SK-N-SH (cell line): ENCODE results near the gene WWOX. TPM values are rescaled to one million over a fixed set of nuclear protein-coding genes. Genes with fewer than 3 reads are reported as not detected.

Experiments used
- CTCF ChIA-PET: fragments of 300-600, 350-600 bp; formaldehyde crosslinking; extraction: SDS; loops from one replicate; lab custom pipeline; 2021; lab: Yijun Ruan, JAX
- POLR2A ChIA-PET: fragments of 350-600 bp; sonication (Branson Sonifier 250); formaldehyde crosslinking; extraction: SDS; loops from one replicate; lab custom pipeline; 2020; ENCODE audit warnings: antibody characterized with exemption, inconsistent platforms; lab: Yijun Ruan, JAX
- DNase-seq: peaks from one replicate; pipeline ENCODE4 v3.0.0; 2012
- H2AFZ ChIP-seq: fragments of 200-600 bp; sonication (generic); 2 replicates; pipeline ENCODE4 v1.8.1; 2016; ENCODE audit warnings: antibody characterized with exemption, mild to moderate bottlenecking, low read depth
- H3F3A ChIP-seq: fragments of 200-600 bp; sonication (generic); replicated peaks from 2 replicates; pipeline ENCODE3; 2016; ENCODE audit warnings: antibody characterized with exemption, mild to moderate bottlenecking; ENCODE audit not compliant: insufficient read depth
- H3K27ac ChIP-seq, 2 experiments: fragments of 200-500 bp in 1 of 2; fragments of 200-600 bp in 1 of 2; sonication (Bioruptor generic) in 1 of 2; sonication (generic), shearing (Covaris generic) in 1 of 2; 2 replicates each; pipeline versions ENCODE4 v1.5.1 to v1.6.1; 2014 to 2016; ENCODE audit warnings: low read depth in 2 of 2, inconsistent platforms in 1 of 2, low read length in 1 of 2, mild to moderate bottlenecking in 1 of 2, mixed read lengths in 1 of 2
- H3K27me3 ChIP-seq: fragments of 200-600 bp; sonication (generic), shearing (Covaris generic); 2 replicates; pipeline ENCODE4 v1.6.1; 2016; ENCODE audit warnings: mixed run types; ENCODE audit not compliant: insufficient read depth
- H3K36me3 ChIP-seq, 2 experiments: fragments of 200-500 bp in 1 of 2; fragments of 200-600 bp in 1 of 2; sonication (Bioruptor generic) in 1 of 2; sonication (generic) in 1 of 2; replicated peaks in 1 of 2; 2 replicates each; pipeline versions ENCODE3 to v1.5.1; 2014 to 2016; ENCODE audit warnings: low read length in 1 of 2, mild to moderate bottlenecking in 1 of 2; ENCODE audit not compliant: insufficient read depth in 2 of 2, control insufficient read depth in 1 of 2
- H3K4me1 ChIP-seq, 2 experiments: fragments of 200-500 bp in 1 of 2; fragments of 200-600 bp in 1 of 2; sonication (Bioruptor generic) in 1 of 2; sonication (generic), shearing (Covaris generic) in 1 of 2; 2 replicates each; pipeline versions ENCODE4 v1.5.1 to v1.6.1; 2014 to 2016; ENCODE audit warnings: low read depth in 1 of 2, low read length in 1 of 2, mixed run types in 1 of 2; ENCODE audit not compliant: insufficient read depth in 2 of 2, control insufficient read depth in 1 of 2
- H3K4me2 ChIP-seq: fragments of 200-600 bp; sonication (generic), shearing (Covaris generic); 2 replicates; pipeline ENCODE4 v1.6.1; 2017; ENCODE audit warnings: mixed run types
- H3K4me3 ChIP-seq, 2 experiments: fragments of 200-500 bp in 1 of 2; fragments of 200-600 bp in 1 of 2; sonication (Bioruptor generic) in 1 of 2; sonication (generic), shearing (Covaris generic) in 1 of 2; 2 replicates each; pipeline versions ENCODE4 v1.5.1 to v1.8.1; 2014 to 2016; ENCODE audit warnings: low read depth in 2 of 2, inconsistent platforms in 1 of 2, low read length in 1 of 2, mild to moderate bottlenecking in 1 of 2, mixed read lengths in 1 of 2, moderate library complexity in 1 of 2
- H3K79me2 ChIP-seq: fragments of 200-600 bp; sonication (generic); 2 replicates; pipeline ENCODE4 v1.8.1; 2017; ENCODE audit warnings: mild to moderate bottlenecking; ENCODE audit not compliant: insufficient read depth
- H3K9ac ChIP-seq: fragments of 200-600 bp; sonication (generic); 2 replicates; pipeline ENCODE4 v1.6.1; 2017; ENCODE audit warnings: mixed run types
- H3K9me2 ChIP-seq: fragments of 200-600 bp; sonication (generic); 2 replicates; pipeline ENCODE4 v1.6.1; 2017; ENCODE audit warnings: mixed run types
- H3K9me3 ChIP-seq: fragments of 200-600 bp; sonication (generic); 2 replicates; pipeline ENCODE4 v1.6.1; 2017; ENCODE audit warnings: mixed run types, mild to moderate bottlenecking, moderate library complexity
- H4K20me1 ChIP-seq: fragments of 200-600 bp; sonication (generic); 2 replicates; pipeline ENCODE4 v1.6.1; 2017; ENCODE audit warnings: mild to moderate bottlenecking, mixed run types; ENCODE audit not compliant: insufficient read depth
- FOSL2 ChIP-seq: IDR thresholded peaks from 2 replicates; pipeline ENCODE4 v1.4.0; 2012; ENCODE audit warnings: low read depth, mild to moderate bottlenecking, moderate library complexity, borderline replicate concordance
- FOXM1 ChIP-seq: IDR thresholded peaks from 2 replicates; pipeline ENCODE4 v1.4.0; 2012; ENCODE audit warnings: low read depth, mild to moderate bottlenecking
- WGBS: methylation state at CpG from one replicate; pipeline ENCODE4 v1.1.6; 2017; ENCODE audit warnings: low lambda C conversion rate; 5-methylcytosine and 5-hydroxymethylcytosine counted together
- polyA plus RNA-seq, 3 experiments: library from polyadenylated mRNA; depleted of rRNA; stranded (reverse); fragments of >200 nt; gene quantifications; 2 replicates each; pipeline ENCODE4 v1.2.3, GENCODE V29; 2012
- TF ChIP-seq, protein P1 (sequence below): IDR thresholded peaks from 2 replicates; pipeline ENCODE4 v1.4.0; 2012; ENCODE audit warnings: low read depth, borderline replicate concordance
- TF ChIP-seq, protein P2 (sequence below): IDR thresholded peaks from 2 replicates; pipeline ENCODE4; 2012
- TF ChIP-seq, protein P3 (sequence below): fragments of 150-350 bp; IDR thresholded peaks from 2 replicates; pipeline ENCODE4 v1.6.1; 2016; ENCODE audit warnings: mild to moderate bottlenecking, low read depth, low read length
- TF ChIP-seq, protein P4 (sequence below): IDR thresholded peaks from 2 replicates; pipeline ENCODE4 v1.6.1; 2012; ENCODE audit warnings: mild to moderate bottlenecking, low read depth, low read length, moderate library complexity

Gene WWOX
- polyA plus RNA-seq, 1 of the 3 experiments (the other 2 are of a cell fraction): 10.8 TPM

DNA sequence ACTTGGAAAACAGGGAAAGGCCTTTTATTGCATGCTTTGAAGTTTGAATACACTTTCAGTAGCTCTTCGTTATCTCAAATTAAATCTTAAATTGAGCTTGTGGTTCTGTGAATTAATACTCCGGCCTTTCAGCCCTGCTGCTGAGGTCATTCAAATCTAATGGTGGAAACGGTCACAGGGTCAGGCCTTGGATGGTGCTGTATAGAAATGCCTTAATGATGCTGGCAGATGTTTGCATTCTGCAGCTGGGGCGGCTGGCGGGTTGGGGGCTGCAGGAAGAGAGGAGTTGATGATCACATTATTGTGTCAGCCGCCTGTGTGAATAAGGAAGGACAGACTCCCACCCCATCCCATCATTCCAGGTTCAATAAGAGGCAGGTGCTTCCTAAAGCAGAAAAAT is 723.6 kb downstream of the WWOX start:
- no peak overlapping the region for H3K4me2 ChIP-seq
- no peaks in the 10 kb centered on the region for H3K9me3 ChIP-seq
- DNase-seq: peak; percentile 26
- no peaks in the 10 kb centered on the region for H3K9me2 ChIP-seq
- H3K9ac ChIP-seq: no peak overlapping the region
- no peaks in the 10 kb centered on the region for H3F3A ChIP-seq
- no peak overlapping the region for H3K4me3 ChIP-seq
- no peaks in the 10 kb centered on the region for H3K27me3 ChIP-seq
- no peak overlapping the region for H2AFZ ChIP-seq
- ChIA-PET CTCF (interaction anchor here (0.6 to 0.7 kb wide), 2 partner anchors 62 to 722 kb away, joined by 3 to 4 read pairs; no protein-coding TSS in a partner anchor), POLR2A (no interaction called here)
- H4K20me1 ChIP-seq: no peaks in the 10 kb centered on the region
- TF ChIP-seq, protein P1, sequence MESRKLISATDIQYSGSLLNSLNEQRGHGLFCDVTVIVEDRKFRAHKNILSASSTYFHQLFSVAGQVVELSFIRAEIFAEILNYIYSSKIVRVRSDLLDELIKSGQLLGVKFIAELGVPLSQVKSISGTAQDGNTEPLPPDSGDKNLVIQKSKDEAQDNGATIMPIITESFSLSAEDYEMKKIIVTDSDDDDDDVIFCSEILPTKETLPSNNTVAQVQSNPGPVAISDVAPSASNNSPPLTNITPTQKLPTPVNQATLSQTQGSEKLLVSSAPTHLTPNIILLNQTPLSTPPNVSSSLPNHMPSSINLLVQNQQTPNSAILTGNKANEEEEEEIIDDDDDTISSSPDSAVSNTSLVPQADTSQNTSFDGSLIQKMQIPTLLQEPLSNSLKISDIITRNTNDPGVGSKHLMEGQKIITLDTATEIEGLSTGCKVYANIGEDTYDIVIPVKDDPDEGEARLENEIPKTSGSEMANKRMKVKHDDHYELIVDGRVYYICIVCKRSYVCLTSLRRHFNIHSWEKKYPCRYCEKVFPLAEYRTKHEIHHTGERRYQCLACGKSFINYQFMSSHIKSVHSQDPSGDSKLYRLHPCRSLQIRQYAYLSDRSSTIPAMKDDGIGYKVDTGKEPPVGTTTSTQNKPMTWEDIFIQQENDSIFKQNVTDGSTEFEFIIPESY: no peak
- TF ChIP-seq, protein P2, sequence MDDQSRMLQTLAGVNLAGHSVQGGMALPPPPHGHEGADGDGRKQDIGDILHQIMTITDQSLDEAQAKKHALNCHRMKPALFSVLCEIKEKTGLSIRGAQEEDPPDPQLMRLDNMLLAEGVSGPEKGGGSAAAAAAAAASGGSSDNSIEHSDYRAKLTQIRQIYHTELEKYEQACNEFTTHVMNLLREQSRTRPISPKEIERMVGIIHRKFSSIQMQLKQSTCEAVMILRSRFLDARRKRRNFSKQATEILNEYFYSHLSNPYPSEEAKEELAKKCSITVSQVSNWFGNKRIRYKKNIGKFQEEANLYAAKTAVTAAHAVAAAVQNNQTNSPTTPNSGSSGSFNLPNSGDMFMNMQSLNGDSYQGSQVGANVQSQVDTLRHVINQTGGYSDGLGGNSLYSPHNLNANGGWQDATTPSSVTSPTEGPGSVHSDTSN: no peak
- no peak for TF ChIP-seq FOSL2
- no peaks in the 10 kb centered on the region for H3K36me3 ChIP-seq
- no peak overlapping the region for H3K27ac ChIP-seq
- peaks cover 0 to 3% of the 10 kb centered on the region in 2 experiments; a peak in 1 of 4 replicates for H3K4me1 ChIP-seq
- 47% methylated on average over 6 of the region's 6 CpGs for WGBS
- no peaks in the 10 kb centered on the region for H3K79me2 ChIP-seq

DNA sequence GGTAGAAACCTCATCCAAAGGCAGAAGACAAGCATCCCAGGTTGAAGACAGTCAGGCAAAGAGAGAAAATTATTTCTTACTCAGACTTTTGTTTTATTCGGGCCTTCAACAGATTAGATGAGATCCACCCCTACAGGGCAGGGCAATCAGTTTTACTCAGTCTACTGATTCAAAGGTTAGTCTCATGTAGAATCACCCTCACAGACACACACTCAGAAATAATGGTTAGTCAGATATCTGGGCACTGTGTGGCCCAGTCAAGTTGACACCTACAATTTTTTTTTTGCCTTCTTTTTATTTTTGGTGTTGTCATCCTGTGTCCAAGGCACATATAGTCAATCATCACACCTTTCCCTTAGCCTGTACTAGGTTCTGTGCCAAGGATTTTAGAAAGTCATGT is 729.8 kb downstream of the WWOX start:
- H3K4me1 ChIP-seq: no peaks in the 10 kb centered on the region; a peak in 1 of 4 replicates
- no peaks in the 10 kb centered on the region for H3K36me3 ChIP-seq
- no peaks in the 10 kb centered on the region for H3K9me2 ChIP-seq
- POLR2A ChIA-PET: no interaction called here
- no peak overlapping the region for H3K4me3 ChIP-seq
- H3F3A ChIP-seq: no peaks in the 10 kb centered on the region
- WGBS: 63% methylated on average over 1 of the region's 1 CpG
- no peak for DNase-seq
- H3K4me2 ChIP-seq: no peak overlapping the region
- H4K20me1 ChIP-seq: no peaks in the 10 kb centered on the region
- TF ChIP-seq, protein P3, sequence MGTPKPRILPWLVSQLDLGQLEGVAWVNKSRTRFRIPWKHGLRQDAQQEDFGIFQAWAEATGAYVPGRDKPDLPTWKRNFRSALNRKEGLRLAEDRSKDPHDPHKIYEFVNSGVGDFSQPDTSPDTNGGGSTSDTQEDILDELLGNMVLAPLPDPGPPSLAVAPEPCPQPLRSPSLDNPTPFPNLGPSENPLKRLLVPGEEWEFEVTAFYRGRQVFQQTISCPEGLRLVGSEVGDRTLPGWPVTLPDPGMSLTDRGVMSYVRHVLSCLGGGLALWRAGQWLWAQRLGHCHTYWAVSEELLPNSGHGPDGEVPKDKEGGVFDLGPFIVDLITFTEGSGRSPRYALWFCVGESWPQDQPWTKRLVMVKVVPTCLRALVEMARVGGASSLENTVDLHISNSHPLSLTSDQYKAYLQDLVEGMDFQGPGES: no peak
- TF ChIP-seq, protein P2: no peak
- TF ChIP-seq, protein P4, sequence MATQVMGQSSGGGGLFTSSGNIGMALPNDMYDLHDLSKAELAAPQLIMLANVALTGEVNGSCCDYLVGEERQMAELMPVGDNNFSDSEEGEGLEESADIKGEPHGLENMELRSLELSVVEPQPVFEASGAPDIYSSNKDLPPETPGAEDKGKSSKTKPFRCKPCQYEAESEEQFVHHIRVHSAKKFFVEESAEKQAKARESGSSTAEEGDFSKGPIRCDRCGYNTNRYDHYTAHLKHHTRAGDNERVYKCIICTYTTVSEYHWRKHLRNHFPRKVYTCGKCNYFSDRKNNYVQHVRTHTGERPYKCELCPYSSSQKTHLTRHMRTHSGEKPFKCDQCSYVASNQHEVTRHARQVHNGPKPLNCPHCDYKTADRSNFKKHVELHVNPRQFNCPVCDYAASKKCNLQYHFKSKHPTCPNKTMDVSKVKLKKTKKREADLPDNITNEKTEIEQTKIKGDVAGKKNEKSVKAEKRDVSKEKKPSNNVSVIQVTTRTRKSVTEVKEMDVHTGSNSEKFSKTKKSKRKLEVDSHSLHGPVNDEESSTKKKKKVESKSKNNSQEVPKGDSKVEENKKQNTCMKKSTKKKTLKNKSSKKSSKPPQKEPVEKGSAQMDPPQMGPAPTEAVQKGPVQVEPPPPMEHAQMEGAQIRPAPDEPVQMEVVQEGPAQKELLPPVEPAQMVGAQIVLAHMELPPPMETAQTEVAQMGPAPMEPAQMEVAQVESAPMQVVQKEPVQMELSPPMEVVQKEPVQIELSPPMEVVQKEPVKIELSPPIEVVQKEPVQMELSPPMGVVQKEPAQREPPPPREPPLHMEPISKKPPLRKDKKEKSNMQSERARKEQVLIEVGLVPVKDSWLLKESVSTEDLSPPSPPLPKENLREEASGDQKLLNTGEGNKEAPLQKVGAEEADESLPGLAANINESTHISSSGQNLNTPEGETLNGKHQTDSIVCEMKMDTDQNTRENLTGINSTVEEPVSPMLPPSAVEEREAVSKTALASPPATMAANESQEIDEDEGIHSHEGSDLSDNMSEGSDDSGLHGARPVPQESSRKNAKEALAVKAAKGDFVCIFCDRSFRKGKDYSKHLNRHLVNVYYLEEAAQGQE: no peak
- TF ChIP-seq FOXM1: no peak
- no peak overlapping the region for H2AFZ ChIP-seq
- no peaks in the 10 kb centered on the region for H3K27me3 ChIP-seq
- no peak overlapping the region for H3K9ac ChIP-seq
- no peak overlapping the region for H3K27ac ChIP-seq
- CTCF ChIA-PET: no interaction called here
- no peaks in the 10 kb centered on the region for H3K79me2 ChIP-seq
- no peaks in the 10 kb centered on the region for H3K9me3 ChIP-seq
